GM12875 (cell line): Measurements from ENCODE around the gene TSHZ1.

Experiments used
- H3K4me3 ChIP-seq: one replicate; pipeline ENCODE4 v1.5.1; 2011; ENCODE audit warnings: low read depth, low read length, control low read depth
- CTCF ChIP-seq: IDR thresholded peaks from 2 replicates; pipeline ENCODE4 v1.5.1; 2011; ENCODE audit warnings: low read depth, mild to moderate bottlenecking, control low read depth, inconsistent platforms, low read length, moderate library complexity, borderline replicate concordance; ENCODE audit not compliant: insufficient read depth

The TSHZ1 gene

GRCh38 chr18:75230163-75231052, 19.8 kb downstream of the TSHZ1 start:
- no peak for TF ChIP-seq CTCF
- no peak overlapping the region for H3K4me3 ChIP-seq

GRCh38 chr18:75231053-75231406, 20.4 kb downstream of the TSHZ1 start:
- TF ChIP-seq CTCF: no peak
- no peak overlapping the region for H3K4me3 ChIP-seq

- no peak overlapping the region for H3K4me3 ChIP-seq
- no peak for TF ChIP-seq CTCF
Observed at GRCh38 chr18:75234901-75235300, 24.3 kb downstream of the TSHZ1 start.

GRCh38 chr18:75235896-75236295, 25.3 kb downstream of the TSHZ1 start:
- TF ChIP-seq CTCF: no peak
- H3K4me3 ChIP-seq: no peak overlapping the region

- TF ChIP-seq CTCF: no peak
- H3K4me3 ChIP-seq: no peak overlapping the region
Observed at GRCh38 chr18:75238100-75238499, 27.5 kb downstream of the TSHZ1 start.

GRCh38 chr18:75238786-75239185, 28.2 kb downstream of the TSHZ1 start:
- H3K4me3 ChIP-seq: no peak overlapping the region
- no peak for TF ChIP-seq CTCF

- no peak overlapping the region for H3K4me3 ChIP-seq
- no peak for TF ChIP-seq CTCF
Observed at GRCh38 chr18:75240433-75240832, 29.8 kb downstream of the TSHZ1 start.
